Measurements from ENCODE around the gene SDK2.

The SDK2 gene

GRCh38 chr17:73437826-73438225, 206.4 kb downstream of the SDK2 start:
- no peak for DNase-seq

DNA sequence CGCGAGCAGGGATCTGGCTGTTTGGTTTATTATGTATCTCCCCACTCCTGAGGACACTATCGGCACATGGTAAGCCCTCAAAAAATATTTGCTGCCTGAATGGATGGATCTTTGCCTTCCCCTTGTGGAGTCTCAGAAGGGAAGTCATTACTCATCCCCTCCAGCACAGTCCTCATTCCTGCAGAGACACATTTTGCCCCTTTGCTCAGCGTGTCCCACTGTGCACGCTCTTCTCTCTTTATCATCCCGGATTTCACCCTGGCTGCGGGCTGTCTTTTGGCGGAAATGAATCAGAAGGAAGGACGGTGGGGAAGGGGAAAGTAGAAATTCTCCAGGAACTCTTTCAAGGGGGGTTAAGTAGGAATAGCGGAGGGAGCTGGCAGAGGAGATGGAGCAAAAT, 207.3 kb downstream of the SDK2 start:
- no peak for DNase-seq

DNA sequence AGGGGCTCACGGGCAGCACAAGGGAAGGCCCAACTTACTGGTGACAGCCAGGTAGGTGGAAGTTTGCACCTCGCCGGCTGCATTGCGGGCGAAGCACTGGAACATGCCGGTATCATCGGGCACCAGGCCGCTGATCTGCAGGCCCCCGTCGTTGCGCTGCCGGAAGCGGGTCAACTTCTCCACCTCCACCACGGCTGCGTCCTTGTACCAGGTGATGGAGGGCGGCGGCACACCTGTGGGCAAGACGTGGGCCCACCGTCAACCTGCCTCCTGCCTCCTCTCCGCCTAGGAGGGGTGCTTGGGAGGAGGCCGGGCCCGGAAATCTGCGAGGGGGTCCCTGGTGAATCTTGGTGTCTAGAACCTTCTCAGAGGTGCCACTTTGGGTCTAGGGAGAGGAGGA, 208.8 kb downstream of the SDK2 start:
- DNase-seq = no peak

- DNase-seq = no peak
Observed at GRCh38 chr17:73434154-73434553, 210.1 kb downstream of the SDK2 start.

- DNase-seq = no peak
Observed at GRCh38 chr17:73433501-73433900, 210.7 kb downstream of the SDK2 start.

DNA sequence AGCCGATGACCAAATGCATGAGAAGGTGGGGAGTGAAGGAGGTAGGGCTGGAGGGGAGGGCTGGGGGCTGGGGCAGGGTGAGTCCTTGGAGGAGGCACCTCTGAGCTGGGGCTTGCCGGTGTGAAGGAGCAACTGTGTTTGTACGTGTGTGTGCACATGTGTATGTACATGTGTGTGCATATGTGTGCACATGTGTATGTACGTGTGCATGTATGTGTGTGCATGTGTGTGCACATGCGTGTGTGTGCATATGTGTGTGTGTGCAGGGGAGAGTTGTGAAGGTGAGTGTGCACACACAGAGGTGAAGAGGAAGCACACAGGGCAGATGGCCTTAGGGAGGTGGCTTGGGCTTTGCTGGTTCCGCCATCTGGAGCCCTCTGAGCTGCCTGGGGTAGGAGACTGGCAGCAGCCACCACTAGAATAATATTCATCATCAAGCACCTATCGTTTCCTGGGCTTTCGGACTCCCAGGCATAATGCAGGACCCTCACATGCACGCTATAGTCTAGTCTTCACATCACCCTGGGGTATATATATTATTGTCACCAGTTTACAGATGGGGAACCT, 211.5 kb downstream of the SDK2 start:
- no peak for DNase-seq

GRCh38 chr17:73431401-73432205, 212.6 kb downstream of the SDK2 start:
- DNase-seq = no peak

- DNase-seq = no peak
Observed at GRCh38 chr17:73430848-73431247, 213.4 kb downstream of the SDK2 start.

- no peak for DNase-seq
Observed at GRCh38 chr17:73430165-73430680, 214.0 kb downstream of the SDK2 start.

- peak; percentile 73 for DNase-seq
Observed at GRCh38 chr17:73429440-73430164, 214.6 kb downstream of the SDK2 start.

- DNase-seq = no peak
Observed at GRCh38 chr17:73427198-73427597, 217.0 kb downstream of the SDK2 start.

GRCh38 chr17:73424571-73424970, 219.7 kb downstream of the SDK2 start:
- no peak for DNase-seq

GRCh38 chr17:73423806-73424205, 220.4 kb downstream of the SDK2 start:
- no peak for DNase-seq

DNA sequence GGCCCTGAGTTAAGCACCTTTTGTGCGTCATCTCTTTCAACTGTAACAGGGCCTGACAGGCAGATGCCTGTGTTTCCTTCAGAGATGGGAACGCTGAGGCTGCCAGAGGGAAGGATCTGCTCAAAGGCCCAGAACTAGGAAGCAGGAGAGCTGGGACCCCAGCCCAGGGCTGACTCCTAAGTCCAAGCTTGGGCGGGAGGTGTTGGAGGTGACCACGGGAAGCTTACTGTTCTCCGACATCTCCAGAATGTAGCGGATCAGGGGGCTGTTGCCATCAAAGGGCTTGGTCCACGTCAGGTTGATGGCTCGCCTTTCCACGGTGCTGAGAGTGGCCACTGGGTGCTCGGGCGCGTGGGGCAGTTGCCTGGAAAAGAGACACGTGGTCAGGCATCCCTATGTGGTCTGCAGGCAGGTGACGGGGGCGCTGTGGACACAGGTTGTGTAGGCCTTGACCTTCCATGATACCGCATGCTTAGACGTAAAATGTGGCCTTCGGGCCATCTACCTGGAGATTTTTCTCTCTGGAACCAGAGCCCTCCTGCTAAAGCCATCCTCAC, 221.0 kb downstream of the SDK2 start:
- no peak for DNase-seq

- no peak for DNase-seq
Observed at GRCh38 chr17:73422121-73422520, 222.1 kb downstream of the SDK2 start.

GRCh38 chr17:73420897-73421296, 223.3 kb downstream of the SDK2 start:
- no peak for DNase-seq

- DNase-seq = no peak
Observed at GRCh38 chr17:73419881-73420280, 224.4 kb downstream of the SDK2 start.

GRCh38 chr17:73419051-73419450, 225.2 kb downstream of the SDK2 start:
- DNase-seq = no peak

- DNase-seq = no peak
Observed at GRCh38 chr17:73415782-73416181, 228.5 kb downstream of the SDK2 start.

DNA sequence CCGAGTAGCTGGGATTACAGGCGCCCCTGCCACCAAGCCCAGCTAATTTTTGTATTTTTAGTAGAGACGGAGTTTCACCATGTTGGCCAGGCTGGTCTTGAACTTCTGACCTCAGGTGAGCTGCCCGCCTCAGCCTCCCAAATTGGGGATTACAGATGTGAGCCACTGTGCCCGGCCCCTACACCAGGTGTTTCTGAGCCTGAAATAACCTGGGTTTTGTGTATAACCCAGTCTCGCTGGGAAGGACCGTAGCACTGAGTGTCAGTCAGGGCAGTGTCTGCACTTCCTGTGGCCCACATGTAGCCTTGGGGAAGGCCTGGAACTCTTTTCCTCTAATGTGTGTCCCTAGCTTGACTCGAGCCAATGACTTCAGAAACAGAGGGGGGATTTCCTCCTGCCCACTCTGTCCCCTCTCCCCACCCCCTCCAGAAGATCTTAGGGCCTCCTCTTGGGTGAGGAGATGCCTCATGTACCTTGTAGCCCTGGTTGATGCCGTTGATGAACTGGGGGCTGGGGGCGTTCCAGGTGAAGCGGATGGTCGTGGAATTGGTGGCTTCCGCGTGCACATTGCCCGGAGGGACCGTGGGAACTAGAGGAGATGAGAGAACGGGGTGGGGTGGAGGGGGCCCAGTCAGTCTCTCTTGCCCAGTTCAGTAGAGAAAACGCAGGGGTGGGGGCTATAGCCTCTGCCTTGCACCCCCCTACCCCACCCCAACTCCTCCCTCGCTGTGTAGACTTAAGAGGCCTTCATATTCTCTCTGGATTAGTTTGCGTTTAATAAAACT, 229.9 kb downstream of the SDK2 start:
- DNase-seq = no peak

- no peak for DNase-seq
Observed at GRCh38 chr17:73412914-73413313, 231.3 kb downstream of the SDK2 start.

DNA sequence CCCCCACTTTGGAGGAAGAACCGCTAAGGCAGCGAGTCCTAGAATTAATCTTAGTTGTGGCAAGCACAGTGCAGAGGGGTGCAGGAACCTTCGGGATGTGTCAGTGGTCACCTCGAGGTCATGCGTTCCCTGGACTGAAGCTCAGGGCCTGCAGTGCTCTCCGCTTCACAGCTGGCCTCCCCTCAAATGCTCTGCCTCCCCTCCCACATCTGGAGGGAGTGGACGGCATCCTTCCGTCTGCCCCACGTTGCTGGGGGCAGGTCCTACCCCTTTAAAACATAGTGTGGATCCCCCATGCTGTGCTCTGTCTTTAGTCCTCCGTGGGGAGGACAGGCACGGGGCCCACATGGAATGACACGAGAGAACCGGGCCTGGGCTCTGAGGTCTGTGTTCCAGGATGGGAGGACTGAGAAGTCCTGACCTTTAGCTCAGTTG, 232.9 kb downstream of the SDK2 start:
- no peak for DNase-seq
